Measurements from ENCODE around the gene FGGY.
"Not testable (repeated sequence)": the region's sequence is repeated elsewhere in the genome, so short reads cannot be mapped to it uniquely, and the experiment has no call there.

The FGGY gene

GRCh38 chr1:59346429-59346828, 49.5 kb downstream of the FGGY start:
- no peak overlapping the region for H3K4me3 ChIP-seq (replicated peaks; ENCODE audit: low read depth, low read length)
- TF ChIP-seq CTCF (IDR thresholded peaks at IDR 0.05; ENCODE audit: low read length, missing control alignments), result no peak
- DNase-seq (ENCODE audit: low read depth), result no peak

GRCh38 chr1:59349101-59349500, 52.2 kb downstream of the FGGY start:
- no peak overlapping the region for H3K4me3 ChIP-seq (replicated peaks; ENCODE audit: low read depth, low read length)
- no peak for TF ChIP-seq CTCF (IDR thresholded peaks at IDR 0.05; ENCODE audit: low read length, missing control alignments)
- DNase-seq (ENCODE audit: low read depth), result no peak

- H3K4me3 ChIP-seq (replicated peaks; ENCODE audit: low read depth, low read length), result no peak overlapping the region
- no peak for TF ChIP-seq CTCF (IDR thresholded peaks at IDR 0.05; ENCODE audit: low read length, missing control alignments)
- peak; percentile 6 for DNase-seq (ENCODE audit: low read depth)
These were observed 53.6 kb downstream of the FGGY start for GRCh38 chr1:59350521-59350920.

- DNase-seq (ENCODE audit: low read depth), result no peak
- no peak overlapping the region for H3K4me3 ChIP-seq (replicated peaks; ENCODE audit: low read depth, low read length)
- no peak for TF ChIP-seq CTCF (IDR thresholded peaks at IDR 0.05; ENCODE audit: low read length, missing control alignments)
These were observed 55.2 kb downstream of the FGGY start for GRCh38 chr1:59352065-59352464.

GRCh38 chr1:59353453-59353852, 56.6 kb downstream of the FGGY start:
- no peak for DNase-seq (ENCODE audit: low read depth)
- H3K4me3 ChIP-seq (replicated peaks; ENCODE audit: low read depth, low read length), result no peak overlapping the region
- TF ChIP-seq CTCF (IDR thresholded peaks at IDR 0.05; ENCODE audit: low read length, missing control alignments), result no peak

GRCh38 chr1:59354239-59354638, 57.3 kb downstream of the FGGY start:
- not testable (repeated sequence) for DNase-seq (ENCODE audit: low read depth); H3K4me3 ChIP-seq (replicated peaks; ENCODE audit: low read depth, low read length)

GRCh38 chr1:59354709-59355337, 57.9 kb downstream of the FGGY start:
- DNase-seq (ENCODE audit: low read depth), result no peak
- no peak for TF ChIP-seq CTCF (IDR thresholded peaks at IDR 0.05; ENCODE audit: low read length, missing control alignments)
- H3K4me3 ChIP-seq (replicated peaks; ENCODE audit: low read depth, low read length), result no peak overlapping the region
